ENCODE results near the gene ST8SIA6. TPM values are rescaled to one million over a fixed set of nuclear protein-coding genes. Genes with fewer than 3 reads are reported as not detected.
"Not testable (repeated sequence)": the region's sequence is repeated elsewhere in the genome, so short reads cannot be mapped to it uniquely, and the experiment has no call there.

Gene ST8SIA6
- polyA plus RNA-seq (ENCODE audit: insufficient read length) = 1.7 TPM
- long read RNA-seq, donor 1, partial matches to known transcripts = 0 of 1 reads
- long read RNA-seq, donor 1, other reads (novel, unspliced or antisense) = 0 of 1 reads
- long read RNA-seq, donor 2 = 0 reads
- long read RNA-seq, donor 3 = 0 reads
- long read RNA-seq, donor 4 = 0 reads
- long read RNA-seq, donor 5 = 0 reads
- long read RNA-seq, donor 6 = 0 reads
- long read RNA-seq, donor 7, partial matches to known transcripts = 0 of 1 reads
- long read RNA-seq, donor 7, other reads (novel, unspliced or antisense) = 0 of 1 reads
- long read RNA-seq, donor 8 = 0 reads

GRCh38 chr10:17454161-17455014, at the start of gene ST8SIA6:
ST8SIA6 (minus strand) TSS chr10:17454595; CDS start chr10:17454255, 340 bp downstream.
- no peak for DNase-seq

- no peak for DNase-seq
Observed at GRCh38 chr10:17503795-17504194, 49.4 kb upstream of the ST8SIA6 start.

- no peak for DNase-seq
Observed at GRCh38 chr10:17502814-17503213, 48.4 kb upstream of the ST8SIA6 start.

- DNase-seq = not testable (repeated sequence)
Observed at GRCh38 chr10:17499014-17499413, 44.6 kb upstream of the ST8SIA6 start.

- DNase-seq = no peak
Observed at GRCh38 chr10:17497446-17498030, 43.1 kb upstream of the ST8SIA6 start.

GRCh38 chr10:17494626-17495260, 40.3 kb upstream of the ST8SIA6 start:
- DNase-seq = no peak

- no peak for DNase-seq
Observed at GRCh38 chr10:17488848-17489247, 34.5 kb upstream of the ST8SIA6 start.

GRCh38 chr10:17483079-17483478, 28.7 kb upstream of the ST8SIA6 start:
- DNase-seq = no peak

- no peak for DNase-seq
Observed at GRCh38 chr10:17479822-17480221, 25.4 kb upstream of the ST8SIA6 start.

GRCh38 chr10:17479015-17479615, 24.7 kb upstream of the ST8SIA6 start:
- no peak for DNase-seq

GRCh38 chr10:17476073-17476472, 21.7 kb upstream of the ST8SIA6 start:
- no peak for DNase-seq

GRCh38 chr10:17475661-17476060, 21.3 kb upstream of the ST8SIA6 start:
- DNase-seq = no peak

GRCh38 chr10:17474595-17475323, 20.4 kb upstream of the ST8SIA6 start:
- no peak for DNase-seq

- no peak for DNase-seq
Observed at GRCh38 chr10:17473228-17473950, 19.0 kb upstream of the ST8SIA6 start.

- DNase-seq = no peak
Observed at GRCh38 chr10:17472481-17473227, 18.3 kb upstream of the ST8SIA6 start.

GRCh38 chr10:17470246-17470645, 15.9 kb upstream of the ST8SIA6 start:
- DNase-seq = no peak

GRCh38 chr10:17465328-17466125, 11.1 kb upstream of the ST8SIA6 start:
- no peak for DNase-seq

GRCh38 chr10:17464545-17464944, 10.2 kb upstream of the ST8SIA6 start:
- no peak for DNase-seq

- no peak for DNase-seq
Observed at GRCh38 chr10:17460756-17461155, 6.4 kb upstream of the ST8SIA6 start.
